BJ (cell line): ENCODE results near the gene ACOT8. TPM values are rescaled to one million over a fixed set of nuclear protein-coding genes. Genes with fewer than 3 reads are reported as not detected.

Experiments used
- CTCF ChIA-PET: fragments of 350-600 bp; formaldehyde crosslinking; extraction: SDS; loops from one replicate; lab custom pipeline; 2021; ENCODE audit warnings: antibody characterized with exemption, inconsistent platforms; lab: Yijun Ruan, JAX
- POLR2A ChIA-PET: fragments of 300-600 bp; sonication (Branson Sonifier 250); formaldehyde crosslinking; extraction: SDS; loops from one replicate; lab custom pipeline; 2021; ENCODE audit warnings: antibody characterized with exemption; lab: Charles Lee
- DNase-seq: peaks from one replicate; pipeline ENCODE4 v3.0.0-alpha.2; 2011; ENCODE audit warnings: low read depth
- H3K27me3 ChIP-seq: 2 replicates; pipeline ENCODE4 v1.6.0; 2011; ENCODE audit warnings: low read length; ENCODE audit not compliant: control insufficient read depth, insufficient read depth
- H3K36me3 ChIP-seq: 2 replicates; pipeline ENCODE4 v1.5.1; 2011; ENCODE audit warnings: low read length; ENCODE audit not compliant: control insufficient read depth, insufficient read depth
- H3K4me3 ChIP-seq: 2 replicates; pipeline ENCODE4 v1.5.1; 2011; ENCODE audit warnings: low read depth, mild to moderate bottlenecking, control low read depth, low read length
- CTCF ChIP-seq: IDR thresholded peaks from 2 replicates; pipeline ENCODE4 v1.5.1; 2011; ENCODE audit warnings: low read depth, mild to moderate bottlenecking, control low read depth, inconsistent platforms, low read length, moderate library complexity; ENCODE audit not compliant: insufficient read depth
- polyA plus RNA-seq: library from polyadenylated mRNA; depleted of rRNA; stranded (reverse); fragments of >200 nt; gene quantifications from 2 replicates; pipeline ENCODE4 v1.2.3, GENCODE V29; 2011

Gene ACOT8
- polyA plus RNA-seq, 1 experiment: 49.9 TPM

GRCh38 chr20:45899046-45899835, 42.0 kb upstream of the ACOT8 start:
- Histone ChIP-seq H3K36me3 (peaks cover 18% of the 10 kb centered on the region), H3K4me3 (no peak overlapping the region), H3K27me3 (no peaks in the 10 kb centered on the region)
- no peak for TF ChIP-seq CTCF
- CTCF ChIA-PET: interaction anchor here (1.1 to 2.5 kb wide), 2 partner anchors 9 kb away, joined by 3 to 8 read pairs; partner anchors contain the start of genes CTSA and NEURL2
- DNase-seq: no peak
- POLR2A ChIA-PET: interaction anchor here (0.5 kb wide), 1 partner anchor 8 kb away, joined by 3 read pairs; the partner anchor contains the start of genes CTSA and NEURL2

DNA sequence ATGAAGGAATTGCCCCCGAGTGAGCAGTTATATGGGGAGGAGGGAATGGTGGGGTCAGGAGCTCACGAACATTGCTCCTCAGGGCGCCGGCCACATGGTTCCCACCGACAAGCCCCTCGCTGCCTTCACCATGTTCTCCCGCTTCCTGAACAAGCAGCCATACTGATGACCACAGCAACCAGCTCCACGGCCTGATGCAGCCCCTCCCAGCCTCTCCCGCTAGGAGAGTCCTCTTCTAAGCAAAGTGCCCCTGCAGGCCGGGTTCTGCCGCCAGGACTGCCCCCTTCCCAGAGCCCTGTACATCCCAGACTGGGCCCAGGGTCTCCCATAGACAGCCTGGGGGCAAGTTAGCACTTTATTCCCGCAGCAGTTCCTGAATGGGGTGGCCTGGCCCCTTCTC, 41.1 kb upstream of the ACOT8 start:
- peaks cover 20% of the 10 kb centered on the region for H3K36me3 ChIP-seq
- TF ChIP-seq CTCF: no peak
- POLR2A ChIA-PET: no interaction called here
- H3K27me3 ChIP-seq: no peaks in the 10 kb centered on the region
- no peak for DNase-seq
- CTCF ChIA-PET: interaction anchor here (2.5 kb wide), 1 partner anchor 8 kb away, joined by 8 read pairs; the partner anchor contains the start of genes CTSA and NEURL2
- no peak overlapping the region for H3K4me3 ChIP-seq

- POLR2A ChIA-PET: no interaction called here
- no peak for TF ChIP-seq CTCF
- Histone ChIP-seq H3K4me3 (no peak overlapping the region), H3K27me3 (no peaks in the 10 kb centered on the region), H3K36me3 (peaks cover 23% of the 10 kb centered on the region)
- CTCF ChIA-PET: interaction anchor here (2.5 kb wide), 1 partner anchor 7 kb away, joined by 8 read pairs; the partner anchor contains the start of genes CTSA and NEURL2
- no peak for DNase-seq
These were observed 40.5 kb upstream of the ACOT8 start for GRCh38 chr20:45897692-45898091.

- Histone ChIP-seq H3K4me3 (no peak overlapping the region), H3K36me3 (peaks cover 24% of the 10 kb centered on the region), H3K27me3 (no peaks in the 10 kb centered on the region)
- CTCF ChIA-PET: no interaction called here
- POLR2A ChIA-PET: no interaction called here
- DNase-seq: no peak
- TF ChIP-seq CTCF: no peak
These were observed 40.1 kb upstream of the ACOT8 start for GRCh38 chr20:45897289-45897688.

GRCh38 chr20:45896641-45897161, 39.5 kb upstream of the ACOT8 start:
- Histone ChIP-seq H3K27me3 (no peaks in the 10 kb centered on the region), H3K36me3 (peaks cover 24% of the 10 kb centered on the region), H3K4me3 (no peak overlapping the region)
- ChIA-PET CTCF (interaction anchor here (0.8 to 0.9 kb wide), 3 partner anchors 9 to 37 kb away, joined by 3 read pairs; no protein-coding TSS in a partner anchor), POLR2A (interaction anchor here (0.7 kb wide), 1 partner anchor 12 kb away, joined by 9 read pairs; no protein-coding TSS in a partner anchor)
- no peak for DNase-seq
- no peak for TF ChIP-seq CTCF
